ENCODE data around the gene COA7.
"Not testable (repeated sequence)": the region's sequence is repeated elsewhere in the genome, so short reads cannot be mapped to it uniquely, and the experiment has no call there.

The COA7 gene

GRCh38 chr1:52702886-52703787, 5.0 kb upstream of the COA7 start:
- peak; percentile 99 for DNase-seq

- no peak for DNase-seq
Measured at GRCh38 chr1:52695627-52696026, 2.5 kb downstream of the COA7 start.

- no peak for DNase-seq
Measured at GRCh38 chr1:52693843-52694242, 4.3 kb downstream of the COA7 start.

GRCh38 chr1:52693351-52693750, 4.8 kb downstream of the COA7 start:
- DNase-seq = not testable (repeated sequence)

GRCh38 chr1:52692697-52693096, 5.5 kb downstream of the COA7 start:
- DNase-seq = no peak

- DNase-seq = no peak
Measured at GRCh38 chr1:52691821-52692220, 6.3 kb downstream of the COA7 start.

GRCh38 chr1:52686830-52687229, 11.3 kb downstream of the COA7 start:
- DNase-seq = no peak

GRCh38 chr1:52686261-52686751, 11.8 kb downstream of the COA7 start:
- peak; percentile 77 for DNase-seq

GRCh38 chr1:52684545-52684944, 13.6 kb downstream of the COA7 start:
- no peak for DNase-seq

- no peak for DNase-seq
Measured at GRCh38 chr1:52683367-52683940, 14.7 kb downstream of the COA7 start.

GRCh38 chr1:52681136-52681535, 17.0 kb downstream of the COA7 start:
- DNase-seq = no peak

- DNase-seq = no peak
Measured at GRCh38 chr1:52680353-52680752, 17.8 kb downstream of the COA7 start.

GRCh38 chr1:52679498-52679897, 18.6 kb downstream of the COA7 start:
- no peak for DNase-seq

- DNase-seq = no peak
Measured at GRCh38 chr1:52679048-52679447, 19.1 kb downstream of the COA7 start.

GRCh38 chr1:52677076-52677806, 20.9 kb downstream of the COA7 start:
- no peak for DNase-seq

GRCh38 chr1:52676249-52676903, 21.8 kb downstream of the COA7 start:
- DNase-seq = no peak

GRCh38 chr1:52674497-52675384, 23.4 kb downstream of the COA7 start:
- peak; percentile 92 for DNase-seq

- no peak for DNase-seq
Measured at GRCh38 chr1:52673513-52673912, 24.6 kb downstream of the COA7 start.

- DNase-seq = no peak
Measured at GRCh38 chr1:52672946-52673345, 25.2 kb downstream of the COA7 start.

- DNase-seq = no peak
Measured at GRCh38 chr1:52670604-52671003, 27.5 kb downstream of the COA7 start.

- no peak for DNase-seq
Measured at GRCh38 chr1:52669696-52670095, 28.5 kb downstream of the COA7 start.

- no peak for DNase-seq
Measured at GRCh38 chr1:52668711-52669110, 29.4 kb downstream of the COA7 start.
